Upper lobe of left lung (tissue), 4 donors: ENCODE measurements around the gene MTIF3.

ENCODE experiments used
- CTCF ChIP-seq, 6 experiments: fragments of 450-650 bp in 4 of 6; fragments of 200-600 bp in 2 of 6; sonication (generic) in 2 of 6; IDR thresholded peaks; one replicate each; pipeline ENCODE4 v1.5.1; 2016 to 2019; ENCODE audit warnings: antibody characterized with exemption in 6 of 6
- POLR2A ChIP-seq, 4 donors: fragments of 450-650 bp; IDR thresholded peaks; one replicate each; pipeline ENCODE4 v1.5.1; 2016 to 2017; ENCODE audit warnings: antibody characterized with exemption in 4 of 4, mild to moderate bottlenecking in 2 of 4

GRCh38 chr13:27472441-27472840, 22.1 kb upstream of the MTIF3 start:
- TF ChIP-seq CTCF (IDR thresholded peaks at IDR 0.05) (no peak), POLR2A (IDR thresholded peaks at IDR 0.05) (no peak)
